Loucy (cell line): ENCODE data around the gene MFN2.

Experiments
- EZH2phosphoT487 ChIP-seq: fragments of 200-600 bp; IDR thresholded peaks from 2 replicates; pipeline ENCODE4 v1.6.1; 2018; ENCODE audit warnings: antibody characterized with exemption, mild to moderate bottlenecking, moderate library complexity, borderline replicate concordance
- TF ChIP-seq, protein P1 (sequence below): fragments of 200-600 bp; sonication (generic); conservative IDR thresholded peaks from 2 replicates; pipeline ENCODE4 v1.5.1; 2014; ENCODE audit warnings: mild to moderate bottlenecking, antibody characterized with exemption, low read length

DNA sequence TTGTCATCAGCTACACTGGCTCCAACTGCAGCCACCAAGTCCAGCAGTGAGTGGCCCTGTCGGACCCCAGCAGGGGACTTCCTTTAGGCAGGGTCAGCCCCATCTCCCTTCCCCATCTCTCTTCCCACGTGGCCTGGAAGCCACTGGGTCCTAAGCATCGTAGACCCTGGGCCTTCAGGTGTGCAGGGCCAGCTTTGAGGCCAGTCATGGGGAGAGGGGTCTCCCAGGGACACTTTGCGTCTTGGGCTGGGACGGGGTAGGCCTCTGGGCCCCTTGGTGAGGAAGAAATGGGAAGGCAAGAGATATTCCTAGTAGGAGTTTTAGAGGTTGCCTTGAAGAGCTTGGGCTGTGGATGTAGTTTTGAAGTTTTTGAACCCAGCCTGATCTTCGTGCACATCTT is 27.0 kb downstream of the MFN2 start:
- TF ChIP-seq, protein P1, sequence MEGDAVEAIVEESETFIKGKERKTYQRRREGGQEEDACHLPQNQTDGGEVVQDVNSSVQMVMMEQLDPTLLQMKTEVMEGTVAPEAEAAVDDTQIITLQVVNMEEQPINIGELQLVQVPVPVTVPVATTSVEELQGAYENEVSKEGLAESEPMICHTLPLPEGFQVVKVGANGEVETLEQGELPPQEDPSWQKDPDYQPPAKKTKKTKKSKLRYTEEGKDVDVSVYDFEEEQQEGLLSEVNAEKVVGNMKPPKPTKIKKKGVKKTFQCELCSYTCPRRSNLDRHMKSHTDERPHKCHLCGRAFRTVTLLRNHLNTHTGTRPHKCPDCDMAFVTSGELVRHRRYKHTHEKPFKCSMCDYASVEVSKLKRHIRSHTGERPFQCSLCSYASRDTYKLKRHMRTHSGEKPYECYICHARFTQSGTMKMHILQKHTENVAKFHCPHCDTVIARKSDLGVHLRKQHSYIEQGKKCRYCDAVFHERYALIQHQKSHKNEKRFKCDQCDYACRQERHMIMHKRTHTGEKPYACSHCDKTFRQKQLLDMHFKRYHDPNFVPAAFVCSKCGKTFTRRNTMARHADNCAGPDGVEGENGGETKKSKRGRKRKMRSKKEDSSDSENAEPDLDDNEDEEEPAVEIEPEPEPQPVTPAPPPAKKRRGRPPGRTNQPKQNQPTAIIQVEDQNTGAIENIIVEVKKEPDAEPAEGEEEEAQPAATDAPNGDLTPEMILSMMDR: no peak
- TF ChIP-seq EZH2phosphoT487: no peak
